IPS DF 6.9 (cell line): Measurements from ENCODE around the gene LCK.
"Not testable (repeated sequence)": the region's sequence is repeated elsewhere in the genome, so short reads cannot be mapped to it uniquely, and the experiment has no call there.

Source experiments
- DNase-seq: peaks from one replicate; pipeline ENCODE4 v3.0.0-alpha.2; 2013; ENCODE audit warnings: low read depth, low spot score
- H3K27ac ChIP-seq: one replicate; pipeline ENCODE4 v1.5.1; 2013; ENCODE audit warnings: low read length, control low read depth
- H3K27me3 ChIP-seq: 2 replicates; pipeline ENCODE4 v1.6.1; 2013; ENCODE audit warnings: mild to moderate bottlenecking, low read length; ENCODE audit not compliant: control insufficient read depth, insufficient read depth
- H3K36me3 ChIP-seq: 2 replicates; pipeline ENCODE4 v1.6.1; 2013; ENCODE audit warnings: low read length; ENCODE audit not compliant: control insufficient read depth, insufficient read depth
- H3K4me1 ChIP-seq: 2 replicates; pipeline ENCODE4 v1.6.1; 2013; ENCODE audit warnings: low read length; ENCODE audit not compliant: control insufficient read depth, insufficient read depth
- H3K4me3 ChIP-seq: 2 replicates; pipeline ENCODE4 v1.5.1; 2013; ENCODE audit warnings: mild to moderate bottlenecking, low read length
- H3K9me3 ChIP-seq: 2 replicates; pipeline ENCODE4 v1.6.1; 2013; ENCODE audit warnings: low read length, inconsistent platforms; ENCODE audit not compliant: control insufficient read depth, insufficient read depth
- WGBS: extraction: QIAGEN DNeasy Blood & Tissue Kit; methylation state at CpG from one replicate; pipeline ENCODE4 v1.1.7; 2013; ENCODE audit warnings: mixed read lengths, missing lambda C conversion rate; ENCODE audit not compliant: insufficient read length, insufficient coverage; 5-methylcytosine and 5-hydroxymethylcytosine counted together

LCK gene

DNA sequence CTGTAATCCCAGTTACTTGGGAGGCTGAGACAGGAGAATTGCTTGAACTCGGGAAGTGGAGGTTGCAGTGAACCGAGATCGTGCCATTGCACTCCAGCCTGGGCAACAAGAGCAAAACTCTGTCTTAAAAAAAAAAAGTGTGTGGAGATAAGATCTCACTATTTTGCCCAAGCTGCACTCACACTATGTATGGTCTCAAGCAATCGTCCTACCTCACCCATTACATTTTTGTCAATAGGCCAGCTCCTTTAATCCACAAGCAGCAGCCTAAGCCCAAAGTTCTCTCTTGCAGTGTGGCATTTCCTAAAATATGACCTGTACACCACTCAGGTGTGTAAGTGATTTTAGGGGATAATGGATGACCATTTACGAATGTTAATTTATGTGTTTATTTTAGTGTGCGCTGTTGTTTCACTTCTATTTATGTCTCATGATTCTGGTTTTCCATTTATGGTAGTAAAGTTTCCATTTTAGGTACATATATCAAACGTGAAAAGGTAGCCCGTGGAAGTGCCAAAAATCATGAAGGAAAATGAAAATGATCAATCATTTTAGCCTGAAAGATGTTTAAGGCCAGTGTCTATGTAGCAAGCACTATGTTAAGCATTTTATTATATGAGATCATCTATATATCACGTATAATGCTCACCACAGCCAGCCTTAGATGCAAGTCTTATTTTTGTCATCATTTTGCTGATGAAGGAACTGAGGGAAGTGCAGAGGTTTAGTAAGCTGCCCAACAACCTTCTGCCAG, 5.6 kb downstream of the LCK start:
- DNase-seq, result no peak
- H3K36me3 ChIP-seq, result no peaks in the 10 kb centered on the region
- WGBS, result 100% methylated on average over 2 of the region's 9 CpGs
- H3K27ac ChIP-seq, result no peak overlapping the region
- H3K4me3 ChIP-seq, result no peak overlapping the region
- no peaks in the 10 kb centered on the region for H3K9me3 ChIP-seq
- H3K27me3 ChIP-seq, result no peaks in the 10 kb centered on the region
- peaks cover 1% of the 10 kb centered on the region; the same call in 1 of the 2 replicates for H3K4me1 ChIP-seq

DNA sequence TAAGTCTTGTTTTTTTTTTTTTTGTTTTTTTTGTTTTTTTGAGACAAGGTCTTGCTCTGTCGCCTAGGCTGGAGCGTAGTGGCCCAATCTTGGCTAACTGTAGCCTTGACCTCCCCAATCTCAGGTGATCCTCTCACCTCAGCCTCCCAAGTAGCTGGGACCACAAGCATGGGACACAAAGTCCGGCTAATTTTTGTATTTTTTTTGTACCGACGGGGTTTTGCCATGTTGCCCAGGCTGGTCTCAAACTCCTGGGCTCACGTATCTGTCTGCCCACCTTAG, 6.1 kb downstream of the LCK start:
- no CpG with 5 or more reads among the region's 6 CpGs for WGBS
- no peak for DNase-seq
- Histone ChIP-seq H3K9me3 (no peaks in the 10 kb centered on the region), H3K36me3 (no peaks in the 10 kb centered on the region), H3K27me3 (no peaks in the 10 kb centered on the region), H3K27ac (no peak overlapping the region), H3K4me1 (no peaks in the 10 kb centered on the region), H3K4me3 (no peak overlapping the region)

DNA sequence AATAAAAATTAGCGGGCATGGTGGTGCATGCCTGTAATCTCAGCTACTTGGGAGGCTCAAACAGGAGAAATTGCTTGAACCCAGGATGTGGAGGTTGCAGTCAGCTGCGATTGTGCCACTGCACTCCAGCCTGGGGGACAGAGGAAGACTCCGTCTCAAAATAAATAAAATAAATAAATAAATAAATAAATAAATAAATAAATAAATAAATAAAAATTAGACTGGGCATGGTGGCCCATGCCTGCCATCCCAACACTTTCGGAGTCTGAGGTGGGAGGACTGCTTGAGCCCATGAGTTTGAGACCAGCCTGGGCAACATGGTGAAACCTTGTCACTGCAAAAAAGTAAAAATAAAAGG, 12.2 kb downstream of the LCK start:
- H3K27ac ChIP-seq, H3K36me3 ChIP-seq, H3K4me3 ChIP-seq, H3K27me3 ChIP-seq, H3K4me1 ChIP-seq, H3K9me3 ChIP-seq, DNase-seq: not testable (repeated sequence)
- WGBS, result no CpG with 5 or more reads among the region's 4 CpGs

DNA sequence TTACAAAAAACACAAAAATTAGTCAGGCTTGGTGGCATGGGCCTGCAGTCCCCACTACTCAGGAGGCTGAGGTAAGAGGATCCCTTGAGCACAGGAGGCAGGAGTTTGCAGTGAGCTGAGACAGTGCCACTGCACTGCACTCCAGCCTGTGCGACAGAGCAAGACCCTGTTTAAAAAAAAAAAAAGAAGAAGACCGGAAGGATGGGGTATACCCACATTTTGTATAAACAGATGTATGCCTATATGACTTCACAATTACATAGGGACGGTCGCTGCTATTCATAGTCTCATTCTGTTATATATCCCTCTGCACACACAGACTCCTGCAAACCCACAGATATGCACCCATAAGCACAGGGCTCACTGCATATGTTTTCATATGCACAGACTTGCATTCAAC, 12.7 kb downstream of the LCK start:
- no peak for DNase-seq
- Histone ChIP-seq H3K4me3 (no peak overlapping the region), H3K36me3 (no peaks in the 10 kb centered on the region), H3K27me3 (no peaks in the 10 kb centered on the region), H3K9me3 (no peaks in the 10 kb centered on the region), H3K4me1 (no peaks in the 10 kb centered on the region), H3K27ac (no peak overlapping the region)
- no CpG with 5 or more reads among the region's 4 CpGs for WGBS

DNA sequence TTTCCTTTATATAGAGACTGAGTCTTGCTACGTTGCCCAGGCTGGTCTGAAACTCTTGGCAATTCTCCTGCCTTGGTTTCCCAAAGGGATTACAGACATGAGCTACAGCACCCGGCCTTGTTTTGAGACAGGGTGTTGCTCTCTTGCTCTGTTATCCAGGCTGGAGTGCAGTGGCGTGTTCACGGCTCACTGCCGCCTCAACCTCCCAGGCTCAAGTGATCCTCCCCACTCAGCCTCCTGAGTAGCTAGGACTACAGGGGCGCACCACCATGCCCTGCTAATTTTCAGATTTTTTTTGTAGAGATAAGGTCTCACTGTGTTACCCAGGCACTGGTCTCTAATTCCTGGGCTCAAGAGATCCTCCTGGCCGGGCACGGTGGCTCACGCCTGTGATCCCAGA, 14.8 kb downstream of the LCK start:
- WGBS, result no CpG with 5 or more reads among the region's 9 CpGs
- no peaks in the 10 kb centered on the region for H3K4me1 ChIP-seq
- no peak for DNase-seq
- H3K27me3 ChIP-seq, result no peaks in the 10 kb centered on the region
- H3K4me3 ChIP-seq, result no peak overlapping the region
- no peak overlapping the region for H3K27ac ChIP-seq
- no peaks in the 10 kb centered on the region for H3K9me3 ChIP-seq
- no peaks in the 10 kb centered on the region for H3K36me3 ChIP-seq

DNA sequence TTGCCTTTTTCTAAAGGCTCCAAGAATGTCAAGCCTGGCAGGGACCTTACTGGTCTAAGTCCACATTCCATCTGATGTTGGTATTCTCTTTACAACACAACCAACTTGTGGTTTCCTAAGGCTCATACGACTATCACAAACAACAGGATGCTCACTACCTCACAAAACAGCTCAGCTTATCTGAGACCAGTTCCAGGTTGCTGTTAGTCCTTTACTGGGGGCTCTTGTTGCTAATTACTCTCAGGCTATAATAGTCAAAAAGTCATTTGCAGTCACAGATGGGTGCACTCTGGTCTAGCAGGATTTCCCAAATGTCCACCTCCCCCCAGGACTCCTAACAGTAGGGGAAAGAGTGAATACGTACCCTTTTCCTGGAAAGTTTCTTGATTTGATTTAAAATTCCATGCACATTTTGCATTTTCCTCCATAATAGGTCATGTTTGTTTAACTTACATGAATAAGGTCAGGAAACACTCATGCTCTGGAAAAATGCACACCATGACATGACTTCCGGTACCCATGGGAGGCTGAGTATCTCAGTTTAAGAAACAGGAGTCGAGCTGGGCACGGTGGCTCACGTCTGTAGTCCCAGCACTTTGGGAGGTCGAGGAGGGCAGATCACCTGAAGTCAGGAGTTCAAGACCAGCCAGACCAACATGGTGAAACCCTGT, 16.0 kb downstream of the LCK start:
- H3K9me3 ChIP-seq, result no peaks in the 10 kb centered on the region
- H3K4me3 ChIP-seq, result no peak overlapping the region
- no peak overlapping the region for H3K27ac ChIP-seq
- no CpG with 5 or more reads among the region's 7 CpGs for WGBS
- no peak for DNase-seq
- no peaks in the 10 kb centered on the region for H3K36me3 ChIP-seq
- H3K27me3 ChIP-seq, result no peaks in the 10 kb centered on the region
- no peaks in the 10 kb centered on the region for H3K4me1 ChIP-seq

DNA sequence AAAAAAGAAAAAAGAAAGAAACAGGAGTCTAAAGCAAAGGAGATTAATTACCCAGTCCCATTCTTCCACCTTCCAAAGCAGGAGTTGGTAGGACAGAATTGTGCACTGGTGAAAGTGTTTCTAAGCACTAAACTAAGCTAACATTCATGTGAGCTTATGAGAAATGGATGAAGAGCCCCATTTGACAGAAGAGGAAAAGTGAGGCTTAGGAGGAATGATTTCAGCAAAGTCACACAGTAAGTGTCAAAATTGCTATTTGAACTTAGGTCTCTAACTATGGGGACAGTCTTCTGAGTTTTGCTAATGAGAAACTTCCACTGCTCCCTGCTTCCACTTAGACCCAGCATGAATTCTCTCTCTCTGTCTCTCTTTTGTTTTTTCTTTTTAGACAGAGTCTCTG, 18.7 kb downstream of the LCK start:
- no peak for DNase-seq
- Histone ChIP-seq H3K4me1 (peaks cover 5% of the 10 kb centered on the region; the same call in 1 of the 2 replicates), H3K4me3 (no peak overlapping the region), H3K9me3 (no peaks in the 10 kb centered on the region), H3K36me3 (no peaks in the 10 kb centered on the region), H3K27me3 (no peaks in the 10 kb centered on the region), H3K27ac (no peak overlapping the region)

DNA sequence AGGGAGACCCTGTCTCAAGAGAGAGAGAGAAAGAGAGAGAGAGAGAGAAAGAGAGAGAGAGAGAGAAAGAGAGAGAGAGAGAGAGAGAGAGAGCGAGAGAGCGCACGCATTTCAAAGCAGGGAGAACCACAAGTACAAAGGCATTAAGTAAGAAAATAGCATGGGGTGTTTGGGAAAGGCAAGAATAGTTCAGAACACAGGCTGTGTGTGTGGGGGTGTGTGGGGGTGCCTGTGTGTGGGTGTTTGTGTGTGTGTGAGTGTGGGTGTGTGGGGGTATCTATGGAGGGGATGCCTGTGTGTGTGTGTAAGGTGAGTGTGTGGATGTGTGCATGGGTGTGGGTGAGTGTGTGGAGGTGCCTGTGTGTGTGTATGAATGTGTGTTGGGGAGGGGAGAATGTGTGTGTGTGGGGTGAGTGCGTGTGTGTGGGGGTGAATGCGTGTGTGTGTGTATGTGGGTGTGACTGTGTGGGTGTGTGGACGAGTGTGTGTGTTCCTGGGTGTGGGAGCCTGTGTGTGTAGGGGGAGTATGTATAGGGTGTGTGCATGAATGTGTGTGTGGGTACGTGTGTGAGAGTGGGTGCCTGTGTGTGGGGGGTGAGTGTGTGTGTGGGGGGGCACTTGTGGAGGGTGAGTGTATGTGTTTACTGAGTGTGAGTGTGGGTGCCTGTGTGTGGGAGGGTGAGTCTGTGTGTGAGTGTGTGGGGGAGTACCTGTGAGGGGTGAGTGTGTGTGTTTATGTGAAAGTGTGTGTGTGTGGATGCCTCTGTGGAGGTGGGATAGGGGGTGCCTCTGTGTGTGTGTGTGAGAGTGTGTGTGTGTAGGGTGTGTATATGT, 21.7 kb downstream of the LCK start:
- WGBS, result 100% methylated on average over 4 of the region's 7 CpGs

DNA sequence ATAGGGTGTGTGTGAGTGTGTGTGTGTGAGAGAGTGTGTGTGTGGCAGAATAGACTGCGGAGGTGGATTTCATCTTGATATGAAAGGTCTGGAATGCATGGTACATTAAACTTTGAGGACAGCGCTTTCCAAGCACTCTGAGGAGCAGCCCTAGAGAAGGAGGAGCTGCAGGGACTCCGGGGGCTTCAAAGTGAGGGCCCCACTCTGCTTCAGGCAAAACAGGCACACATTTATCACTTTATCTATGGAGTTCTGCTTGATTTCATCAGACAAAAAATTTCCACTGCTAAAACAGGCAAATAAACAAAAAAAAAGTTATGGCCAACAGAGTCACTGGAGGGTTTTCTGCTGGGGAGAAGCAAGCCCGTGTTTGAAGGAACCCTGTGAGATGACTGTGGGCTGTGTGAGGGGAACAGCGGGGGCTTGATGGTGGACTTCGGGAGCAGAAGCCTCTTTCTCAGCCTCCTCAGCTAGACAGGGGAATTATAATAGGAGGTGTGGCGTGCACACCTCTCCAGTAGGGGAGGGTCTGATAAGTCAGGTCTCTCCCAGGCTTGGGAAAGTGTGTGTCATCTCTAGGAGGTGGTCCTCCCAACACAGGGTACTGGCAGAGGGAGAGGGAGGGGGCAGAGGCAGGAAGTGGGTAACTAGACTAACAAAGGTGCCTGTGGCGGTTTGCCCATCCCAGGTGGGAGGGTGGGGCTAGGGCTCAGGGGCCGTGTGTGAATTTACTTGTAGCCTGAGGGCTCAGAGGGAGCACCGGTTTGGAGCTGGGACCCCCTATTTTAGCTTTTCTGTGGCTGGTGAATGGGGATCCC, 22.5 kb downstream of the LCK start:
- H3K27ac ChIP-seq, result no peak overlapping the region
- H3K4me1 ChIP-seq, result peaks cover 7% of the 10 kb centered on the region
- DNase-seq, result peak; percentile 80
- WGBS, result 100% methylated on average over 1 of the region's 10 CpGs
- no peaks in the 10 kb centered on the region for H3K27me3 ChIP-seq
- H3K36me3 ChIP-seq, result 0 out of 2 replicates have a peak, but pooled peaks cover 4% of the 10 kb centered on the region
- H3K4me3 ChIP-seq, result no peak overlapping the region; the same call in 1 of the 2 replicates
- H3K9me3 ChIP-seq, result no peaks in the 10 kb centered on the region

More for the DNA sequence above, 21.7 kb downstream of the LCK start:
- no peak overlapping the region for H3K27ac ChIP-seq
- H3K9me3 ChIP-seq, result no peaks in the 10 kb centered on the region
- no peak overlapping the region for H3K4me3 ChIP-seq
- H3K4me1 ChIP-seq, result peaks cover 7% of the 10 kb centered on the region
- DNase-seq, result no peak
- no peaks in the 10 kb centered on the region for H3K27me3 ChIP-seq
- H3K36me3 ChIP-seq, result 0 out of 2 replicates have a peak, but pooled peaks cover 4% of the 10 kb centered on the region
